Activated naive CD8-positive, alpha-beta T cell treated with anti-CD3 and anti-CD28 coated beads for 36 hours (primary cell): ENCODE measurements around the gene NRIP3. TPM values are rescaled to one million over a fixed set of nuclear protein-coding genes. Genes with fewer than 3 reads are reported as not detected.
"Not testable (repeated sequence)": the region's sequence is repeated elsewhere in the genome, so short reads cannot be mapped to it uniquely, and the experiment has no call there.

Experiments
- DNase-seq: peaks from one replicate; pipeline ENCODE4 v3.0.0; 2021
- H3K27ac Mint-ChIP-seq: one replicate; pipeline ENCODE4 v1.8.0; 2022; ENCODE audit warnings: mild to moderate bottlenecking, moderate library complexity, mixed read lengths
- H3K27me3 Mint-ChIP-seq: one replicate; pipeline ENCODE4 v1.8.0; 2022; ENCODE audit warnings: mild to moderate bottlenecking, mixed read lengths
- H3K36me3 Mint-ChIP-seq: one replicate; pipeline ENCODE4 v1.8.0; 2021; ENCODE audit warnings: mild to moderate bottlenecking, mixed read lengths
- H3K4me1 Mint-ChIP-seq: one replicate; pipeline ENCODE4 v1.8.0; 2021; ENCODE audit warnings: mixed read lengths
- H3K4me3 Mint-ChIP-seq: one replicate; pipeline ENCODE4 v1.8.0; 2022; ENCODE audit warnings: mild to moderate bottlenecking, moderate library complexity, mixed read lengths
- H3K9me3 Mint-ChIP-seq: one replicate; pipeline ENCODE4 v1.8.0; 2022; ENCODE audit warnings: mixed read lengths
- total RNA-seq, 2 experiments: library from RNA; stranded (reverse); gene quantifications; one replicate each; pipeline ENCODE4 v1.2.3, GENCODE V29; 2021

Gene NRIP3
- total RNA-seq, 2 experiments from 2014 or later: 0.95 to 1.5 TPM

DNA sequence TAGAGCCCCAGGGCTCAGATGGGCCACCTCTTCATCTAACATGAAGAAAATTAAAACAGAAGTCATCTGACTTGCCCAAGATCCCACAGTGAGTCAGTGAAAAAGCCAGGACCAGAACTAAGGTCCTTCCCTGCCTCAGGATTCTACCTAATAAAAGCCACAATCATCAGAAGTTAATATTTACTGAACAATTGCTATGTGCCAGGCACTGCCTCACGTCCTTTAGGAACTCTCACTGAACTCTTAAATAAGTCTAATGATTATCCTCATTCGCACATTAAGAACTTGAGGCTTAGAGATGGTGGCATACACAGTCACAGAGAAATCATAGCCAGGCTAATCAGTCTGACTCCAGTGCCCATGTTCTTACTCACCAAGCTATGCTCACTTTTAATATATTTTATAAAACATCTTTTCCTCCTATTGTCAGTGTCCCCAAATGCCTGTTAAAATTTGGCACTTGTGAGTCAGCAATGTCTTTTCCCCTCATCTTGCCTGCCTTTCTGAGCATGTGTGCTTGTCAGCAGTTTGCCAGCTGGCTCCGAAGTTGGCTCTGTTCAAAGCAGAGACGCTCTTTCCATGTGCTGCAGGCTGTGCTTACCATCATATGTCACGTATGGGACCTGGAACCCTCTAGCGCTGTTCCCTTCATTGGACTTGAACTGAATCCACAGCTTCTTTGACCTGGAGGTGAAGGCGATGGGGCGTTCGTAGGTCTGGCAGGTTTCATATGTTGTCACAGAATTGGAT lies 21.5 kb upstream of the NRIP3 start:
- DNase-seq: no peak
- H3K36me3 Mint-ChIP-seq: no peaks in the 10 kb centered on the region
- peaks cover 9% of the 10 kb centered on the region for H3K27me3 Mint-ChIP-seq
- H3K4me1 Mint-ChIP-seq: no peaks in the 10 kb centered on the region
- H3K27ac Mint-ChIP-seq: no peak overlapping the region
- no peak overlapping the region for H3K4me3 Mint-ChIP-seq
- no peaks in the 10 kb centered on the region for H3K9me3 Mint-ChIP-seq

DNA sequence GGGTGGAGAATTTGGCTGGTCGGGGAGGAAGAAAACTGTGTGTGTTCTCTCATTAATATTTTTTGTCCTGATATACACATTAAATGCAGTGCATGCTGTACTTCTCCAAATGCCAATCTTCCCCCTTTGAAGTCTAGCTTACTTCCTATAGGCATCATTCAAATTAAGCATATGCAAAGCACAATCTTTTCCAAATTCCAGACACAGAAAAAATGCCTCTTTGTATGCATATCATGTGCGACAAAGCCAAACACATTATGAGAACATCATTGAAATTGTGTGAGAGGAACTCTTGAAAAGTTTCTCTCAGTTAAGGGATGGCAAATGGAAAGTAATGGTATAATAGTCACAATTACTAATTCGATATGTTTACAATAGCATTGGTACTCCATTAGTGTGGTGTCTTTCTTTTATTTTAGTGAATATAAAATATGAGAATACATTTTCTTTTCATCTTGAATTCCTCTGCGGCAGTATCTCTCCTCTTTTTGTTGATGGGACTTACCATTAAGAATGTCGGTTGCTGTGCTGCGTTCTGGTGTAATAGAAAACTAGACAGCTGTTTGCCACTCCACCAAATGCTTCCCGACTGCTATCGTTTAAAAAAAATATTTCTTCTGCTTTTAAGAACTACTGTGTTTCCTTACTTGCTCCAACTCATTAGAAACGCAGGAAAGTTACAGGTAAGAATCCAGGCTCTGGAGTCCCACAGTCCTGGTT lies 19.3 kb upstream of the NRIP3 start:
- Mint-ChIP-seq H3K9me3 (no peaks in the 10 kb centered on the region), H3K4me3 (no peak overlapping the region), H3K4me1 (no peaks in the 10 kb centered on the region), H3K27me3 (peaks cover 9% of the 10 kb centered on the region), H3K36me3 (no peaks in the 10 kb centered on the region), H3K27ac (no peak overlapping the region)
- DNase-seq: no peak

DNA sequence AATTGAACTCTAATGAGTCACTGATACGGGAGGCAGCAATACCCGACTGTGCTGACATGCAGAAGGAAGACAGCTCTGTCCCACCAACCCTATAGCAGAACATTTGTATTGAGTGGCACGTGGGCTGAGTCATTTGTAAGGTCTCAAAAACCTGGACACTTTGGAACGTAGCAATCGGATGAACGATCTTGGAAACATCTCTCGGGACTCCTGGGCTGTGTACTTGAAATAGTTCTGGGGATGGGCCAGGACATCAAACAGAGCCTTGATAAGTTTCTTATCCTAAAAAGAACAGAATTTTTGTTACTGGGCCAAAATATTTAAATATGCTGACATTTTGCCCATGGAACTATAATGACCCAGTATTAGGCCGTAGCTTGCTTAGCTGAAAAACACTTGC lies 17.1 kb upstream of the NRIP3 start:
- no peak overlapping the region for H3K27ac Mint-ChIP-seq
- no peaks in the 10 kb centered on the region for H3K9me3 Mint-ChIP-seq
- H3K27me3 Mint-ChIP-seq: peaks cover 9% of the 10 kb centered on the region
- peaks cover 10% of the 10 kb centered on the region for H3K4me1 Mint-ChIP-seq
- H3K4me3 Mint-ChIP-seq: no peak overlapping the region
- H3K36me3 Mint-ChIP-seq: no peaks in the 10 kb centered on the region
- DNase-seq: no peak

DNA sequence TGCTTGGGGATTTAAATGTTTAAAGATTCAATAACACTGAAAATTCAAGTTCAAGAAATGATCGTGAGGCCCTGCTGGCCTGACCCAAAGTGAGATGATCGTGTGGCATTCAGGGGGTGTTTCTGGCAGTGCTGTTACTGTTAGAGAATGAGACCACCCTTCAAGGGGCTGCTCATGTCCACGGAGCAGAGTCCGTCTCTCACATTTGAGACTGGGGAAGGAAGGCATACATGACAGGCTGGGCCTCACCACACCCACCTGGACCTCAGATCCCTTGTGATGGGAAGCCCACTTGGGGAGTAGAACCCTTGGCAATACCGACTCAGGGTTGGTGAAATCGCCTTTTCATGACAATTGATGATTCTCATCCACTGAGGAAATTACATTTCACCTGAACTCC lies 16.1 kb upstream of the NRIP3 start:
- Mint-ChIP-seq H3K27me3 (peaks cover 9% of the 10 kb centered on the region), H3K27ac (no peak overlapping the region), H3K4me1 (peaks cover 10% of the 10 kb centered on the region), H3K4me3 (no peak overlapping the region), H3K36me3 (no peaks in the 10 kb centered on the region), H3K9me3 (no peaks in the 10 kb centered on the region)
- no peak for DNase-seq

DNA sequence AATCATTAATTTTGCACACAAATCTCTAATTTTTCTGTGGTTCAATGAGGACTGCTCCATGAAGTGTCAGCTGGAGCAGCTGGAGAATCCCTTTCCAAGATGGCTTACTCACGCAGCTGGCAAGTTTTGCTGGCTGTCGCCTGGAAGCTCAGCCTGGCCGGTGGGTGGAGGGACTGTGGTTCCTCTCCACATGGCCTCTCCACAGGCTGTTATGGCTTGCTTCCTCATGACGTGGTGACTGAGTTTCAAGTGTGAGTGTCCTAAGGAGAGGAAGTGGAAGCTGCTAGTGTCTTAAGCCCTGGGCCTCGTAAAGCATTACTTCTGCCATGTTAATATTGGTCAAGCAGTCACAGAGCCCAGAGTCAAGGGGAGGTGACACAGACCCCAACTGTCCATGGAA lies 14.0 kb upstream of the NRIP3 start:
- H3K27me3 Mint-ChIP-seq: peaks cover 9% of the 10 kb centered on the region
- no peaks in the 10 kb centered on the region for H3K36me3 Mint-ChIP-seq
- peaks cover 1% of the 10 kb centered on the region for H3K9me3 Mint-ChIP-seq
- H3K4me3 Mint-ChIP-seq: no peak overlapping the region
- DNase-seq: no peak
- H3K4me1 Mint-ChIP-seq: peaks cover 10% of the 10 kb centered on the region
- H3K27ac Mint-ChIP-seq: no peak overlapping the region

DNA sequence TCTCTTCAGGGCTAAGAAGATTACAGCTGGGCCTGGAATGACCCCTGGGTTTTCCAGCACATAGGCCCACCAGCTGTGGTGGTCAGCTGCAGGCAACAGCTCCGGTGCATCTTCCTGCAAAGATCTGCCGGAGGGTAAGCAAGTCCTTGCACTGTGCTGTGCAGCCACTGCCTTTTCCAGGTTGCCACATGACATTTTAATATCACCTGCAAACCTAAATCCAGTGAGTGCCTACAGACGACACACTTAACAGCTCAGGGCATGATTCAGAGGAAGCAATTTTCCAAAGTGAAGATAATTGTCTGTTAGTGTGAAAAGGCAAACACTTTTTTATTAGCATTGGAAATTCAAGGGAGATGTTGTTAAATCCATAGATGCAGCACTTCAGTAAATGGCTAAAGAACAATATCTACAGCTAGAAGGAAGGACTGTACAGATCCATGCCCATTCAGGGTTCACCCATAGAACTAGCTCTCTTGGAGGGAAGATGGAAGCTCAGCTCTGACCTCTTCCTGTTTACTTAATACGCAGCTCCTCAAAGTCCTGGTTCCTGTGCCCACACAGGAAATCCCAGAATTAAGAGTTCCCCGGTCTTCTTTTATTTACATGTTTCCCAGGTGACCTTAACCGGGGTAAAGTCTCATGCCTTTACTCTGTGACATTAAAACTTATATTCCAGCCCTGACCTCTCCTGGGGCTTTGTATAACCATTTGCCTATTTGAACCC lies 13.3 kb upstream of the NRIP3 start:
- peaks cover 10% of the 10 kb centered on the region for H3K4me1 Mint-ChIP-seq
- H3K27ac Mint-ChIP-seq: no peak overlapping the region
- H3K4me3 Mint-ChIP-seq: no peak overlapping the region
- H3K27me3 Mint-ChIP-seq: peaks cover 9% of the 10 kb centered on the region
- no peaks in the 10 kb centered on the region for H3K36me3 Mint-ChIP-seq
- no peak for DNase-seq
- H3K9me3 Mint-ChIP-seq: peaks cover 1% of the 10 kb centered on the region

DNA sequence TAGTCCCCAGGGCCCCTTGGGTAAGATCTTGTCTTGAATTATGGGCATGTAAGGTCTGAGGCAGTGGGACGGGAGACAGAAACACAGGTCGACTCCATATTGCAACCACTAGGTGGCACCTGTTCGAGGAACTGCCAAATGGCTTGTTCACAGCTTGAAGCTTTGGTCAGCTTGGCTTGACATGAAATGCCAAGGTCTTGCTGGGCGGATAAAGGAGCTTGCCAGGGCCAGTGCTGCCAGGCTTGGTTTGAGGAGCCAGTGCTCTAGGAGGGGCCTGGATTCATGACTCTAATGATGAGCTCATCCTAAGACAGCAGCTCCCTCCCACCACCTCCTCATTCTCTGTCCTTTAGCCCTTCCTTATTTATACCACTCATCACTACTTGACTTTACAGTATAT lies 11.9 kb upstream of the NRIP3 start:
- DNase-seq: peak; percentile 42
- H3K36me3 Mint-ChIP-seq: no peaks in the 10 kb centered on the region
- peaks cover 7% of the 10 kb centered on the region for H3K27me3 Mint-ChIP-seq
- H3K9me3 Mint-ChIP-seq: peaks cover 1% of the 10 kb centered on the region
- H3K4me1 Mint-ChIP-seq: peaks cover 10% of the 10 kb centered on the region
- no peak overlapping the region for H3K4me3 Mint-ChIP-seq
- no peak overlapping the region for H3K27ac Mint-ChIP-seq

DNA sequence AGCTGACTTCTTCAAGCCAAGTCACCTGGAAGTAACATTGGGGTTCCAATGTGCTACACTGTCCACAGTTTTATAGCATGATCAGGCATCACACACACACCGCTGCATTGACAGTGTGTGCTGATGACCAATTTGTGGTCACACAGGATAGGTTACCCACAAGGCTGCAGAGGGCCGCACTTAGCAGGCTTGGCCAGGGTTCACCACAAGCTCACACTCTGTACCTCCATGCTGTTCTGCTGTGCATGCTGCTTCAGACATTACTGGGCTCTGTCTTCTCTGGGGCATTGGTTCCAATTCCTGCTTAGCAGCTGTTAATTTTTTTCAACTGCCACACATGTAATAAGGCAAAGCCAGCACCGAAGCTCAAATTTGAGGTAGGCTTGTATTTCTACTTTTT lies 11.0 kb upstream of the NRIP3 start:
- peaks cover 10% of the 10 kb centered on the region for H3K4me1 Mint-ChIP-seq
- DNase-seq: no peak
- no peak overlapping the region for H3K4me3 Mint-ChIP-seq
- H3K36me3 Mint-ChIP-seq: no peaks in the 10 kb centered on the region
- peaks cover 10% of the 10 kb centered on the region for H3K27me3 Mint-ChIP-seq
- H3K9me3 Mint-ChIP-seq: peaks cover 6% of the 10 kb centered on the region
- H3K27ac Mint-ChIP-seq: no peak overlapping the region

DNA sequence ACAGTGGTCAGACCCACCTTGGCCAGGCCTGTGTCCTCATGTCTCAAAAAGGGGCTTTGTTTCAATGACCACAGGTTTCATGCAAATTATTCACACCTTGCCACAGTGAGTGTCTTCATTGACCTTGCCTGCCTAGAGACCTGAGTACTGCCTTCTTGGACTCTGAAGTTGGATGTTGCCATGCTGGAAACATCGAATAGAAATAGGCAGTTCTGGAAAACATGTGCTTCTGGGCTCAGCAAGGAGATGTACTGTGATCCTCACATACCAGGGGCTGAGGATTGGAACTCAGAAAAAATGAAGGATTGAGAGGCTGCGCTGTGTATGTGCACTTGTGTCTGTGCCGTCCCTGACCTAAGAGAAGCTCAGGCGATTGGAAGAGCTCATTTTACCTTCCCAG lies 9.6 kb upstream of the NRIP3 start:
- peaks cover 10% of the 10 kb centered on the region for H3K27me3 Mint-ChIP-seq
- peaks cover 10% of the 10 kb centered on the region for H3K4me1 Mint-ChIP-seq
- H3K36me3 Mint-ChIP-seq: no peaks in the 10 kb centered on the region
- no peak for DNase-seq
- peaks cover 7% of the 10 kb centered on the region for H3K9me3 Mint-ChIP-seq
- H3K4me3 Mint-ChIP-seq: no peak overlapping the region
- no peak overlapping the region for H3K27ac Mint-ChIP-seq

DNA sequence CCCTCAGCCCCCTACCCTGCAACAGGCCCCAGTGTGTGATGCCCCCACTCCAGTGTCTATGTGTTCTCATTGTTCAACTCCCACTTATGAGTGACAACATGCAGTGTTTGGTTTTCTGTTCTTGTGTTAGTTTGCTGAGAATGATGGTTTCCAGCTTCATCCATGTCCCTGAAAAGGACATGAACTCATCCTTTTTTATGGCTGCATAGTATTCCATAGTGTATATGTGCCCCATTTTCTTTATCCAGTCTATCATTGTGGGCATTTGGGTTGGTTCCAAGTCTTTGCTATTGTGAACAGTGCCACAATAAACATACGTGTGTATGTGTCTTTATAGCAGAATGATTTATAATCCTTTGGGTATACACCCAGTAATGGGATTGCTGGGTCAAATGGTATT lies 5.7 kb upstream of the NRIP3 start:
- not testable (repeated sequence) for H3K4me1 Mint-ChIP-seq, H3K27ac Mint-ChIP-seq, H3K9me3 Mint-ChIP-seq, H3K4me3 Mint-ChIP-seq, H3K36me3 Mint-ChIP-seq, DNase-seq
- H3K27me3 Mint-ChIP-seq: peaks cover 24% of the 10 kb centered on the region

DNA sequence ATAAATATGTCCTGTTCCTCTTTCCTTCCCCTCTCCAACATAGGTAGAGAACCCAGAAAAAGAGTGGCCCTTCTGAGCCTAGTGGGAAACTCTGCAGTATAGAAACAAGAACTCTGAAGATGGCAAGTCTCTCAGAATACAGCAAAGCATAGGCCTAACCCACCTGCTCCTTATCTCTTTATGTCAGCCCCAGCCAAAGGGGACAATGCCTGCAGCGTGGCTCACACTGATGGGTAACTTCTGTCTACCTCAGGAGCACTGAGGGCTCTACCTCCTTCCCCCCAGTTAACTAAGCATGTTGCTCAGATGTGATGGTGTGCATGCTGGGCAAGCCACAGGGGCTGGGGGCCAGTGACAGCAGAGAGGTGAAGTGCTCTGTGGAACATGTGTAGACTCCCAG lies 4.9 kb upstream of the NRIP3 start:
- H3K27me3 Mint-ChIP-seq: peaks cover 24% of the 10 kb centered on the region

DNA sequence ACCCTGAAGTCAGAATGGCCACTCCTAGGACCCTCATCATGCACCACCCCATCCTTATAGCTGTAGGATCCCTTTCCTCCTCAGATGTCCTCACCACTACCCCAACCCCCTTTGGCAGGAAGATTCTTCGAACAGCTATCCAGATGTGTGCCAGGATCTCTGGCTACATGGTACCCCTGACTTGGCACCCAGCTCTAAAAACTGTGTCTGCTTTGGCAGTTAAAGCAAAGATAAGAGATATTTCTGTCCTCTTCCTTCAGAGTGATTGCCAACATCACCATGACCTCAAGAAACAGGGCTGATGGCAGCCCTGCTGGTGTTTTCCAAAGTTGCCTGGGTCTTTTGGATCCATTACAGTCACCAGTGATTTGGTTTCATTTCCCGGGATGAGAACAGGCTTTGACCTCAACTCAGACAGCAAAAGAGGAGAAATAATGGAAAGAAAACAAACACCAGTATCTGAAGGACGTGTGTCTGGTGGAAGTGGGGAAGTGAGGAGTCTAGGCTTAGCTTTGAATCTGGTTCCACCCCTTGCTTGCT lies 4.3 kb upstream of the NRIP3 start:
- no peak overlapping the region for H3K4me3 Mint-ChIP-seq
- no peak overlapping the region for H3K27ac Mint-ChIP-seq
- H3K27me3 Mint-ChIP-seq: peaks cover 25% of the 10 kb centered on the region
- DNase-seq: no peak
- H3K36me3 Mint-ChIP-seq: no peaks in the 10 kb centered on the region
- peaks cover 8% of the 10 kb centered on the region for H3K4me1 Mint-ChIP-seq
- peaks cover 7% of the 10 kb centered on the region for H3K9me3 Mint-ChIP-seq

More for the DNA sequence above, 4.9 kb upstream of the NRIP3 start:
- Mint-ChIP-seq H3K9me3 (peaks cover 7% of the 10 kb centered on the region), H3K4me3 (no peak overlapping the region), H3K36me3 (no peaks in the 10 kb centered on the region), H3K4me1 (peaks cover 5% of the 10 kb centered on the region), H3K27ac (no peak overlapping the region)
- no peak for DNase-seq

DNA sequence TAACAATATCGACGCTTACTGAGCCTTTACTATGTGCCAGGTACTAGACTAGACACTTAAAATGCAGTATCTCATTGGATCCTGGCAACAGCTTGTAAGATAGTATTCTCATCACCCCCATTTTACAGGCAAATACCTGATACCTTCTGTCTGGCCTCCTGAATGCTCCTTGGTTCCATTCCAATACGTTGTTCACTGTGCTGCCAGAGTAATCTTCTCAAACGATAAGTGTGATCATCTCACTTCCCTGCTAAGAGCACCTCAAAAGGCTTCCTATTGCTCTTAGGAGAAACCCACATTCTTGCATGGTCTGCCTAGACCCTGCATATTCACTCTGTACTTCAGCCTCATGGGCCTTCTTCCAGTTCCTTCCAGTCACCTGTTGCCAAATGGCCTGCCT lies 1.3 kb upstream of the NRIP3 start:
- Mint-ChIP-seq H3K27ac (peak overlapping the region; percentile 7), H3K4me3 (peak overlapping the region; percentile 22), H3K9me3 (peaks cover 3% of the 10 kb centered on the region), H3K4me1 (peaks cover 24% of the 10 kb centered on the region), H3K27me3 (peaks cover 43% of the 10 kb centered on the region), H3K36me3 (no peaks in the 10 kb centered on the region)
- no peak for DNase-seq

DNA sequence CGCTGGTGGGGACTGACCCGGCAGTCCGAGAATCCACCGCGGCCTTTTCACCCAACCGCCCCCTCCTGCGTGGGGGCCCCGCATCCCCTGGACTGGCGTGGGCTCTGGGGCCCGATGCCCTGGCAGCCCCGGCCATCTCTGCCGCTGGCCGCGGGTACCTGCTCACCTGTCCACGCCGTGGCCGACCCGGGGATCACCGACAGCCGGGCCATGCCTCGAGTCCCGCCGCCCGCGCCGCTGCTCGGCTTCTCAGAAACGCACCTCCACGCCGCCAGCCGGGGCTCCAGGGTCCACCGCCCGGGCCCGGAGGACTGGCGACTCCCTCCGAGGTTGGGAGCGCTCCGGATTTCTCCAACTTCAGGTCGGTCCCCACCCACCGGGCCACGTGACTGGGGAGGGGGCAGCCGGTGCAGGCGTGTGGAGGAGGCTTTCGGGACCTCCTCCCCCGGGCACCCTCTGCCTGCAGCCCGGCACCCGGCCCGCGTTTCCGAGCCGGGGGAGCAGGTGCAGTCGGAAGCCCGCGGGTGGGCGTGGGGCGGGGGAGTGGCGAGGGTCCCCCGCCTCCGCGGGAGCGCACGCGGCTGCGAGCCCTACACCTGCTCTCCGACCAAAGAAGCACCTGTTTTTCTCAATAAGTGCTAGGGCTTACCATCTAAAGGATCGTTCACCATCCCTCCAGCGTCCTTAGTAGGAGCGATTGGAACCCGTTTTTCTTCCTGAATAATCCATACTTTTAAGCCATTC lies 554 bp upstream of the NRIP3 start:
- H3K4me1 Mint-ChIP-seq: peaks cover 24% of the 10 kb centered on the region
- peak; percentile 9 for DNase-seq
- peak overlapping the region; percentile 22 for H3K4me3 Mint-ChIP-seq
- no peak overlapping the region for H3K27ac Mint-ChIP-seq
- H3K36me3 Mint-ChIP-seq: no peaks in the 10 kb centered on the region
- peaks cover 49% of the 10 kb centered on the region for H3K27me3 Mint-ChIP-seq
- no peaks in the 10 kb centered on the region for H3K9me3 Mint-ChIP-seq
